DOHH2 (cell line): Measurements from ENCODE around the gene WFS1.

ENCODE experiments used
- CTCF ChIP-seq: fragments of 200-600 bp; sonication (generic); IDR thresholded peaks from one replicate; pipeline ENCODE4 v1.5.1; 2014; ENCODE audit warnings: antibody characterized with exemption, mild to moderate bottlenecking, low read depth, low read length; ENCODE audit not compliant: poor library complexity, severe bottlenecking
- EZH2phosphoT487 ChIP-seq: fragments of 200-600 bp; sonication (generic); IDR thresholded peaks from 2 replicates; pipeline ENCODE4 v1.6.1; 2017; ENCODE audit warnings: borderline replicate concordance, mild to moderate bottlenecking, antibody characterized with exemption, low read length, moderate library complexity, mixed read lengths

GRCh38 chr4:6259886-6260285, 9.8 kb upstream of the WFS1 start:
- TF ChIP-seq CTCF (no peak), EZH2phosphoT487 (no peak)
